Transverse colon (tissue), 4 donors: ENCODE measurements around the gene WDR62. TPM values are rescaled to one million over a fixed set of nuclear protein-coding genes. Genes with fewer than 3 reads are reported as not detected.
A peak's percentile ranks its signal among the peaks of the same experiment; 100 is the strongest.

ENCODE experiments used
- DNase-seq: peaks from one replicate; pipeline ENCODE4 v3.0.0-alpha.2; 2019
- H3K27ac ChIP-seq, 4 donors: fragments of 200-600 bp; sonication (generic); 2 replicates each; pipeline ENCODE4 v1.5.1; 2016 to 2018; ENCODE audit warnings: inconsistent platforms in 4 of 4
- H3K27me3 ChIP-seq: fragments of 200-600 bp; sonication (generic); 2 replicates; pipeline ENCODE4 v1.5.1; 2017; ENCODE audit warnings: inconsistent platforms
- H3K36me3 ChIP-seq, 4 donors: fragments of 200-600 bp; sonication (generic); 2 replicates each; pipeline ENCODE4 v1.5.1; 2017 to 2019; ENCODE audit warnings: inconsistent platforms in 4 of 4
- H3K4me1 ChIP-seq, 4 donors: fragments of 200-600 bp; sonication (generic); 2 replicates each; pipeline ENCODE4 v1.5.1; 2017 to 2020; ENCODE audit warnings: inconsistent platforms in 4 of 4
- H3K4me3 ChIP-seq, 4 donors: fragments of 200-600 bp; sonication (generic); 1 replicate in 1 of 4; 2 replicates in 3 of 4; pipeline versions ENCODE4 v1.5.1 to v1.6.1; 2017 to 2019; ENCODE audit warnings: inconsistent platforms in 4 of 4
- H3K9me3 ChIP-seq, 2 donors: fragments of 200-600 bp; sonication (generic); 2 replicates each; pipeline ENCODE4 v1.5.1; 2017 to 2019; ENCODE audit warnings: inconsistent platforms in 2 of 2
- EP300 ChIP-seq: sonication (generic); formaldehyde crosslinking; IDR thresholded peaks from one replicate; pipeline ENCODE4 v1.6.1; 2017; ENCODE audit warnings: antibody characterized with exemption, low read depth
- POLR2A ChIP-seq: fragments of 450-650 bp; IDR thresholded peaks from one replicate; pipeline ENCODE4 v1.6.1; 2016; ENCODE audit warnings: antibody characterized with exemption, mild to moderate bottlenecking, moderate library complexity
- POLR2AphosphoS5 ChIP-seq, 3 donors: sonication (generic); formaldehyde crosslinking; IDR thresholded peaks; one replicate each; pipeline ENCODE4 v1.6.1; 2016; ENCODE audit warnings: antibody characterized with exemption in 3 of 3
- WGBS, 2 donors: methylation state at CpG; one replicate each; pipeline ENCODE4 v1.1.5; 2018; ENCODE audit warnings: low coverage in 1 of 2; 5-methylcytosine and 5-hydroxymethylcytosine counted together
- in situ Hi-C, 4 donors: fragments of 200-750 bp; cut with MboI; loops; one replicate each; pipeline versions ENCODE4 v1.15.0 to v1.15.1; 2017; ENCODE audit warnings: low sequenced_read_pairs in 3 of 4, low pct_ligation_motif_present in 1 of 4, low pct_unique_long_range_greater_than_20kb in 1 of 4
- intact Hi-C: fragments of 100-400 bp; cut with DNase I; formaldehyde crosslinking; loops from one replicate; pipeline ENCODE4 v1.15.1; 2023; ENCODE audit warnings: low total_unique reads
- total RNA-seq, 4 donors: library from RNA; depleted of rRNA; stranded (reverse); fragments of >200 nt; gene quantifications; one replicate each; pipeline ENCODE4 v1.1.0, GENCODE V29; 2016
- TF ChIP-seq, protein P1 (sequence below), 5 experiments: fragments of 200-600 bp in 3 of 5; fragments of 450-650 bp in 2 of 5; sonication (generic) in 3 of 5; IDR thresholded peaks; 1 replicate in 2 of 5; 2 replicates in 3 of 5; pipeline ENCODE4 v1.5.1; 2016 to 2017; ENCODE audit warnings: antibody characterized with exemption in 5 of 5, inconsistent platforms in 3 of 5, mild to moderate bottlenecking in 2 of 5, moderate library complexity in 1 of 5

Gene WDR62
- 10 to 100 TPM in 1 of 4 donors, 1 to 10 TPM in 1, under 1 TPM in 2; 0.37 to 20.7 (median 0.97) TPM for total RNA-seq

- H3K36me3 ChIP-seq: no peaks in the 10 kb centered on the region
- peaks cover 7 to 18% (median 10%) of the 10 kb centered on the region in 4 donors for H3K4me1 ChIP-seq
- peak within 1 kb of the TSS; percentile 53 to 83 (median 76) for H3K4me3 ChIP-seq
- peak; percentile 94 for DNase-seq
- intact Hi-C loops: loop anchor here (5.0 kb wide), 1 partner anchor 58 kb away; the partner anchor contains the start of gene SDHAF1
- no peaks in the 10 kb centered on the region for H3K27me3 ChIP-seq
- 1 to 2% methylated on average over 30 to 34 of the region's 76 CpGs for WGBS, 2 donors
- H3K27ac ChIP-seq: peak within 1 kb of the TSS; percentile 94 to 99 (median 98)
- in situ Hi-C loops: loop anchor here in 1 of 4 donors (10.0 kb wide), 1 partner anchor 50 kb away; the partner anchor contains the start of gene SYNE4
- no peaks in the 10 kb centered on the region for H3K9me3 ChIP-seq
- TF ChIP-seq POLR2A: no peak
- TF ChIP-seq, protein P1, sequence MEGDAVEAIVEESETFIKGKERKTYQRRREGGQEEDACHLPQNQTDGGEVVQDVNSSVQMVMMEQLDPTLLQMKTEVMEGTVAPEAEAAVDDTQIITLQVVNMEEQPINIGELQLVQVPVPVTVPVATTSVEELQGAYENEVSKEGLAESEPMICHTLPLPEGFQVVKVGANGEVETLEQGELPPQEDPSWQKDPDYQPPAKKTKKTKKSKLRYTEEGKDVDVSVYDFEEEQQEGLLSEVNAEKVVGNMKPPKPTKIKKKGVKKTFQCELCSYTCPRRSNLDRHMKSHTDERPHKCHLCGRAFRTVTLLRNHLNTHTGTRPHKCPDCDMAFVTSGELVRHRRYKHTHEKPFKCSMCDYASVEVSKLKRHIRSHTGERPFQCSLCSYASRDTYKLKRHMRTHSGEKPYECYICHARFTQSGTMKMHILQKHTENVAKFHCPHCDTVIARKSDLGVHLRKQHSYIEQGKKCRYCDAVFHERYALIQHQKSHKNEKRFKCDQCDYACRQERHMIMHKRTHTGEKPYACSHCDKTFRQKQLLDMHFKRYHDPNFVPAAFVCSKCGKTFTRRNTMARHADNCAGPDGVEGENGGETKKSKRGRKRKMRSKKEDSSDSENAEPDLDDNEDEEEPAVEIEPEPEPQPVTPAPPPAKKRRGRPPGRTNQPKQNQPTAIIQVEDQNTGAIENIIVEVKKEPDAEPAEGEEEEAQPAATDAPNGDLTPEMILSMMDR (IDR thresholded peaks at IDR 0.05): no peak
- TF ChIP-seq POLR2AphosphoS5 (IDR thresholded peaks at IDR 0.05): no peak
- no peak for TF ChIP-seq EP300
These were observed at the start of gene WDR62 for GRCh38 chr19:36054733-36055686. WDR62 (plus strand) TSS chr19:36054897; CDS start chr19:36054972, 75 bp downstream.

- 92% methylated on average over 5 of the region's 5 CpGs; no CpG with 5 or more reads in 1 of the 2 donors for WGBS, 2 donors
- no peaks in the 10 kb centered on the region for H3K27me3 ChIP-seq
- no peak overlapping the region for H3K27ac ChIP-seq
These were observed 47.7 kb upstream of the WDR62 start for GRCh38 chr19:36006955-36007354.

DNA sequence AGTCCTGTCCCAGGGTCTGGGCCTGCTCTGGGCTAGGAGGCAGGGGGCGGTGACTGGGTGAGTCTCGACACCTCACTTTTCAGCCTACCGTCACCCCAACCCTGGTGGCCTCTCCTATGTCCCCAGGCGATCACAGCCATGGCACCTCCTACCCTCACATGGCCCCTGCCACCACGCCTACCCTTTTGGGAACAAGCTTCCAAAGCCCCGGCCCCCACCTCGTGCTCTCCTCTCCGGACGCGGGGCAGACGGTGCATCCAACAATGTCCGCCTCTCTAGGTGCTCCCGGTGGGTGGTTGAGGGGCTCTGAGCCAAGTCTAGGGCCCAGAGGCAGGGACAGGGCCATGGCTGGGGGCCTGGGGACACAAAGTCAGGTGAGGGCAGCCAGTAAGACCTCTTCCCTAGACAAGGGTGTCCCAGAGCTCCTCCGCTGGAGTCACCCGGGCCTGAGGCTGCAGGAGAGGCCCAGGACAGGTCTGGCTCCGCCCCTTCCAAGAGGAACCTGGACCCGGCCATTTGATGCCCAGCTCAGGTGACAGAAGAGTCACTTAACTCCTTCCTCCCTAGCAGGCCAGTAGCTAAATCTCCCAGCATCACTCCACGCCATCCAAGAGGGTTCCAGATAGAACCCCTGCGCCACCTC, 46.2 kb upstream of the WDR62 start, which contains the start of gene SYNE4:
Gene SYNE4 (minus strand): TSS at position 478 of the 643 bp plus-strand sequence. CDS start 132 bp downstream, at position 346.
- whole genome bisulfite sequencing, 2 donors: 42% methylated on average over 19 of the region's 19 CpGs; no CpG with 5 or more reads in 1 of the 2 donors
- H3K27ac ChIP-seq: peak within 1 kb of the TSS; percentile 19 to 85 (median 72)
- TF ChIP-seq POLR2AphosphoS5 (IDR thresholded peaks at IDR 0.05) (peak in 1 of 3 donors; percentile 11), POLR2A (peak; percentile 23), EP300 (no peak)
- no peaks in the 10 kb centered on the region for H3K9me3 ChIP-seq
- no peaks in the 10 kb centered on the region for H3K27me3 ChIP-seq
- peaks cover 10 to 20% (median 15%) of the 10 kb centered on the region in 4 donors for H3K4me1 ChIP-seq
- in situ Hi-C loops (loop anchor here in 1 of 4 donors (10.0 kb wide), 1 partner anchor 46 kb away; the partner anchor contains the start of genes THAP8 and WDR62), intact Hi-C loops (no loop called here)
- H3K36me3 ChIP-seq: no peaks in the 10 kb centered on the region
- peak within 1 kb of the TSS; percentile 13 to 40 (median 37) for H3K4me3 ChIP-seq
- peak; percentile 76 for DNase-seq

More at GRCh38 chr19:36006955-36007354, 47.7 kb upstream of the WDR62 start:
- Histone ChIP-seq H3K36me3 (no peaks in the 10 kb centered on the region), H3K9me3 (no peaks in the 10 kb centered on the region), H3K4me1 (peaks cover 10 to 16% (median 13%) of the 10 kb centered on the region in 4 donors), H3K4me3 (no peak overlapping the region)
- intact Hi-C loops (no loop called here), in situ Hi-C loops (loop anchor here in 1 of 4 donors (10.0 kb wide), 1 partner anchor 48 kb away; the partner anchor contains the start of genes THAP8 and WDR62)
- DNase-seq: no peak
- TF ChIP-seq POLR2A (no peak), POLR2AphosphoS5 (IDR thresholded peaks at IDR 0.05) (no peak), EP300 (no peak)
- TF ChIP-seq, protein P1 (IDR thresholded peaks at IDR 0.05): no peak

DNA sequence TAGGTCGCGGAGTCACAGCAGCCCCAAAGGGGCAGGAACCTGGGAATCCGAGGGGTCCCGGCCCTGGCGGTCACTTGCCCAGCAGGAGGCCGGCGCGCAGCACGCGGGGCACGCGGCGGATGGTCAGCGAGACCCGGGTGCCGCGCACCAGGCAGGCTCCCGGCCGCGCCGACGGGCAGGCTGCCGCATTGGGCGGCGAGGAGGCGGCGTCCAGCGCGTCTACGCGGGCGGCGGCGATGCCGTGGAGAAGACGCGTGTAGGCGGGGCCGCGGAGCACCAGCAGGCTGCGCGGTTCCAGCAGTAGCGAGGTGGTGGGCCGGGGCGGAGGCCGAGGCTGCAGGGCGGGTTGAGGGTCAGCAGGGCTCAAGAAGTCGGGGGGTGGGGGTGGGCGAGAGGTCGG, 45.5 kb upstream of the WDR62 start:
- Histone ChIP-seq H3K4me1 (peaks cover 10 to 22% (median 17%) of the 10 kb centered on the region in 4 donors), H3K9me3 (no peaks in the 10 kb centered on the region), H3K27me3 (no peaks in the 10 kb centered on the region), H3K27ac (peak overlapping the region; percentile 19 to 85 (median 72)), H3K4me3 (peak overlapping the region; percentile 13 to 40 (median 37)), H3K36me3 (no peaks in the 10 kb centered on the region)
- intact Hi-C loops (no loop called here), in situ Hi-C loops (loop anchor here in 1 of 4 donors (10.0 kb wide), 1 partner anchor 46 kb away; the partner anchor contains the start of genes THAP8 and WDR62)
- peak; percentile 76 for DNase-seq
- TF ChIP-seq POLR2AphosphoS5 (IDR thresholded peaks at IDR 0.05) (peak; percentile 23 to 45 (median 30)), EP300 (no peak)
- TF ChIP-seq, protein P1 (IDR thresholded peaks at IDR 0.05): no peak
- 0 to 1% methylated on average over 4 to 50 of the region's 50 CpGs for WGBS, 2 donors
